ENCODE data around the gene MYL6. TPM values are rescaled to one million over a fixed set of nuclear protein-coding genes. Genes with fewer than 3 reads are reported as not detected.

Gene MYL6
- total and polyA plus RNA-seq, 2 experiments from 2014 or later: 2,662 to 3,948 TPM

- DNase-seq: no peak
- TF ChIP-seq EZH2phosphoT487 (IDR thresholded peaks at IDR 0.05; ENCODE audit: insufficient read depth, low read depth) (no peak), EZH2 (IDR thresholded peaks at IDR 0.05; ENCODE audit: insufficient read depth, poor library complexity, severe bottlenecking) (no peak)
- peaks cover 37% of the 10 kb centered on the region; the same call in 1 of the 2 replicates for H3K36me3 ChIP-seq (ENCODE audit: low read depth)
- no peak overlapping the region for H3K27ac ChIP-seq
- no peaks in the 10 kb centered on the region for H3K9me3 ChIP-seq (ENCODE audit: low read depth)
- in situ Hi-C loops (cut with MboI): no loop called here
- no peaks in the 10 kb centered on the region for H3K4me1 ChIP-seq (ENCODE audit: insufficient read depth)
- H3K27me3 ChIP-seq (replicated peaks; ENCODE audit: insufficient read depth): no peaks in the 10 kb centered on the region
- no peak overlapping the region for H3K4me3 ChIP-seq
- H4K20me1 ChIP-seq (ENCODE audit: insufficient read depth): no peaks in the 10 kb centered on the region
- H3K4me2 ChIP-seq (ENCODE audit: unreplicated experiment): no peak overlapping the region
- WGBS, 2 experiments (ENCODE audit: low coverage in 1 of 2, low lambda C conversion rate in 2 of 2, missing lambda C conversion rate in 2 of 2): 93% methylated on average over 7 of the region's 7 CpGs
- no peaks in the 10 kb centered on the region for H3K79me2 ChIP-seq (ENCODE audit: insufficient read depth)
- H2AFZ ChIP-seq: no peak overlapping the region
- H3K9ac ChIP-seq: no peak overlapping the region
- peaks cover 2% of the 10 kb centered on the region; the same call in 1 of the 2 replicates for H3F3A ChIP-seq (ENCODE audit: insufficient read depth)
- H3K9me2 ChIP-seq (ENCODE audit: insufficient read depth): no peaks in the 10 kb centered on the region
Measured at GRCh38 chr12:56172839-56173238, 14.7 kb downstream of the MYL6 start.

GRCh38 chr12:56178347-56178746, 20.2 kb downstream of the MYL6 start:
- H3K9me2 ChIP-seq (ENCODE audit: insufficient read depth): no peaks in the 10 kb centered on the region
- H3K4me3 ChIP-seq: no peak overlapping the region
- H3K9ac ChIP-seq: no peak overlapping the region
- H4K20me1 ChIP-seq (ENCODE audit: insufficient read depth): no peaks in the 10 kb centered on the region
- no peaks in the 10 kb centered on the region for H3K79me2 ChIP-seq (ENCODE audit: insufficient read depth)
- no peak overlapping the region for H2AFZ ChIP-seq
- DNase-seq: no peak
- no peaks in the 10 kb centered on the region for H3K4me1 ChIP-seq (ENCODE audit: insufficient read depth)
- 83 to 90% methylated on average over 3 of the region's 3 CpGs for WGBS, 2 experiments (ENCODE audit: low coverage in 1 of 2, low lambda C conversion rate in 2 of 2, missing lambda C conversion rate in 2 of 2)
- in situ Hi-C loops (cut with MboI): no loop called here
- H3K4me2 ChIP-seq (ENCODE audit: unreplicated experiment): no peak overlapping the region
- no peak overlapping the region for H3K27ac ChIP-seq
- no peak for TF ChIP-seq EZH2 (IDR thresholded peaks at IDR 0.05; ENCODE audit: insufficient read depth, poor library complexity, severe bottlenecking)
- TF ChIP-seq EZH2phosphoT487 (IDR thresholded peaks at IDR 0.05; ENCODE audit: insufficient read depth, low read depth): no peak
- no peaks in the 10 kb centered on the region for H3F3A ChIP-seq (ENCODE audit: insufficient read depth)
- H3K36me3 ChIP-seq (ENCODE audit: low read depth): peaks cover 61% of the 10 kb centered on the region; the same call in 1 of the 2 replicates
- no peaks in the 10 kb centered on the region for H3K9me3 ChIP-seq (ENCODE audit: low read depth)
- H3K27me3 ChIP-seq (replicated peaks; ENCODE audit: insufficient read depth): no peaks in the 10 kb centered on the region

GRCh38 chr12:56186957-56187356, 28.8 kb downstream of the MYL6 start:
- Histone ChIP-seq H3K4me1 (ENCODE audit: insufficient read depth) (peaks cover 11% of the 10 kb centered on the region; the same call in 1 of the 2 replicates), H3K9me3 (ENCODE audit: low read depth) (no peaks in the 10 kb centered on the region), H3K4me2 (ENCODE audit: unreplicated experiment) (peak overlapping the region; percentile 94), H4K20me1 (ENCODE audit: insufficient read depth) (no peaks in the 10 kb centered on the region), H3K79me2 (ENCODE audit: insufficient read depth) (peaks cover 51% of the 10 kb centered on the region), H3K36me3 (ENCODE audit: low read depth) (peaks cover 34% of the 10 kb centered on the region), H2AFZ (no peak overlapping the region), H3K9me2 (ENCODE audit: insufficient read depth) (no peaks in the 10 kb centered on the region), H3K27me3 (replicated peaks; ENCODE audit: insufficient read depth) (no peaks in the 10 kb centered on the region), H3K27ac (no peak overlapping the region), H3K4me3 (no peak overlapping the region), H3F3A (ENCODE audit: insufficient read depth) (no peaks in the 10 kb centered on the region; the same call in 1 of the 2 replicates), H3K9ac (no peak overlapping the region)
- TF ChIP-seq EZH2 (IDR thresholded peaks at IDR 0.05; ENCODE audit: insufficient read depth, poor library complexity, severe bottlenecking) (no peak), EZH2phosphoT487 (IDR thresholded peaks at IDR 0.05; ENCODE audit: insufficient read depth, low read depth) (no peak)
- DNase-seq: no peak
- in situ Hi-C loops (cut with MboI): no loop called here
- 60 to 78% methylated on average over 2 of the region's 2 CpGs for WGBS, 2 experiments (ENCODE audit: low coverage in 1 of 2, low lambda C conversion rate in 2 of 2, missing lambda C conversion rate in 2 of 2)

DNA sequence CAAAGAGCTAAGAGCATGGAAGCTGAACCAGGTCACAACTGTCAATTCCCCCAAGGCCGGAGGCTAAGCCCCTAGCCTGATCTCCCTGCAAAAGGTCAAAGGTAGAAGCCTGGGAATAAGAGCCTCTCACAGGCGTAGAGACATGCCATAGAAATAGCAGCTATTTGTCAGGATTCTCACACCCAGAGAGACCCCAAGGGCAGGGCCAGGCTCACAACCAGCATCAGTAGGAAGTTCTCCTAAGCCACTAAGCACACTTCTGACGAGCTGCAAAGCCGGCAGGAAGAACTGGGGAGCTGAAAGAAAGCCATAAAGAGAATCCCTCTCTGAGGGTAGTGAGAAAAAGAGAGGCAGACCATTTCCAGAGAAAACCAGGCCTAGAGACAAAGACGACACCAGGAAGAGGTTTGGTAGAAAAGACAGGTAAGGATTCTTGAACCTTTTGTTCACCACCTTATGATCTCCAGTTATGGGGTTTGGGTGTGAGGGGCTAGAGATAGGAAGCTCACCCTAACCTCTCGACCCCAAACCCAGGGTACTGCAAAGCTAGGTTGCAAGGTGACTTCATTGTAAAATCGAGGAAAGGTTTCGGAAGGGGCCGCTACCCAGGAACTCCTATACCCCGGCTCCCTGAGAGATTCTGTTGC, 30.1 kb downstream of the MYL6 start:
- 3 to 4% methylated on average over 10 of the region's 10 CpGs for WGBS, 2 experiments (ENCODE audit: low coverage in 1 of 2, low lambda C conversion rate in 2 of 2, missing lambda C conversion rate in 2 of 2)
- H3K27me3 ChIP-seq (replicated peaks; ENCODE audit: insufficient read depth): no peaks in the 10 kb centered on the region
- H3K4me1 ChIP-seq (ENCODE audit: insufficient read depth): peaks cover 11% of the 10 kb centered on the region; the same call in 1 of the 2 replicates
- peak overlapping the region; percentile 100 for H3K4me3 ChIP-seq
- in situ Hi-C loops (cut with MboI): no loop called here
- H3K4me2 ChIP-seq (ENCODE audit: unreplicated experiment): peak overlapping the region; percentile 94
- H3K9me3 ChIP-seq (ENCODE audit: low read depth): no peaks in the 10 kb centered on the region
- H3F3A ChIP-seq (ENCODE audit: insufficient read depth): peaks cover 3% of the 10 kb centered on the region; the same call in 1 of the 2 replicates
- no peak overlapping the region for H3K27ac ChIP-seq
- H2AFZ ChIP-seq: peak overlapping the region; percentile 74
- H3K79me2 ChIP-seq (ENCODE audit: insufficient read depth): peaks cover 51% of the 10 kb centered on the region
- H3K9ac ChIP-seq: peak overlapping the region; percentile 77
- no peaks in the 10 kb centered on the region for H4K20me1 ChIP-seq (ENCODE audit: insufficient read depth)
- no peak for TF ChIP-seq EZH2phosphoT487 (IDR thresholded peaks at IDR 0.05; ENCODE audit: insufficient read depth, low read depth)
- no peak for TF ChIP-seq EZH2 (IDR thresholded peaks at IDR 0.05; ENCODE audit: insufficient read depth, poor library complexity, severe bottlenecking)
- no peaks in the 10 kb centered on the region for H3K9me2 ChIP-seq (ENCODE audit: insufficient read depth)
- DNase-seq: peak; percentile 44
- peaks cover 25% of the 10 kb centered on the region for H3K36me3 ChIP-seq (ENCODE audit: low read depth)

Data from GM23248 (cell line).